HFF-Myc (cell line): ENCODE results near the gene VWA7.

Experiments used
- DNase-seq: peaks from one replicate; pipeline ENCODE4 v3.0.0-alpha.2; 2011; ENCODE audit warnings: low read depth; ENCODE audit errors: extremely low read depth
- H3K4me3 ChIP-seq: replicated peaks from 2 replicates; pipeline ENCODE4 v1.5.1; 2011; ENCODE audit warnings: low read depth, mild to moderate bottlenecking, control low read depth, low read length
- TF ChIP-seq, protein P1 (sequence below): IDR thresholded peaks from 2 replicates; pipeline ENCODE4 v1.5.1; 2012; ENCODE audit warnings: mild to moderate bottlenecking, low read depth, low read length, control low read depth; ENCODE audit errors: missing control alignments

Gene VWA7

DNA sequence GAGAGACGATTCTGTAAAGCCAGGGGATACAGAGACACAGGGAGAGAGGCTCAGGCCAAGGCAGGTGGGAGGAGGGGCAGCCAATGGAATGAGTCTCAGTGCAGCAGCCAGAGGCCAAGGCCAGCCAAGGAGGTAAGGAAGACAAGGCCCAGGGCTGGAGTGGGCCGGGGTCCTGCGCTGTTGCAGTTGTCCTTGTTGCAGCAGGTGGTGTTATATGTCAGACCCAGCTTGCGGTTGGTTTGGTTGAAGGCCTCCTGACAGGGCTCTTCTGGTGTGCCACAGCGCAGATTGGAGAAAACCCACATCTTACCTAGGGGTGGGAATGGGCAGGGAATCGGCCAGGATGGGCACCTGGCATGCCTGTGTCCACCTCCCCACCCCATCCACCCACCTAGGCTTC, 58.1 kb downstream of the VWA7 start:
- TF ChIP-seq, protein P1, sequence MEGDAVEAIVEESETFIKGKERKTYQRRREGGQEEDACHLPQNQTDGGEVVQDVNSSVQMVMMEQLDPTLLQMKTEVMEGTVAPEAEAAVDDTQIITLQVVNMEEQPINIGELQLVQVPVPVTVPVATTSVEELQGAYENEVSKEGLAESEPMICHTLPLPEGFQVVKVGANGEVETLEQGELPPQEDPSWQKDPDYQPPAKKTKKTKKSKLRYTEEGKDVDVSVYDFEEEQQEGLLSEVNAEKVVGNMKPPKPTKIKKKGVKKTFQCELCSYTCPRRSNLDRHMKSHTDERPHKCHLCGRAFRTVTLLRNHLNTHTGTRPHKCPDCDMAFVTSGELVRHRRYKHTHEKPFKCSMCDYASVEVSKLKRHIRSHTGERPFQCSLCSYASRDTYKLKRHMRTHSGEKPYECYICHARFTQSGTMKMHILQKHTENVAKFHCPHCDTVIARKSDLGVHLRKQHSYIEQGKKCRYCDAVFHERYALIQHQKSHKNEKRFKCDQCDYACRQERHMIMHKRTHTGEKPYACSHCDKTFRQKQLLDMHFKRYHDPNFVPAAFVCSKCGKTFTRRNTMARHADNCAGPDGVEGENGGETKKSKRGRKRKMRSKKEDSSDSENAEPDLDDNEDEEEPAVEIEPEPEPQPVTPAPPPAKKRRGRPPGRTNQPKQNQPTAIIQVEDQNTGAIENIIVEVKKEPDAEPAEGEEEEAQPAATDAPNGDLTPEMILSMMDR = no peak
- no peak overlapping the region for H3K4me3 ChIP-seq
- DNase-seq = no peak

DNA sequence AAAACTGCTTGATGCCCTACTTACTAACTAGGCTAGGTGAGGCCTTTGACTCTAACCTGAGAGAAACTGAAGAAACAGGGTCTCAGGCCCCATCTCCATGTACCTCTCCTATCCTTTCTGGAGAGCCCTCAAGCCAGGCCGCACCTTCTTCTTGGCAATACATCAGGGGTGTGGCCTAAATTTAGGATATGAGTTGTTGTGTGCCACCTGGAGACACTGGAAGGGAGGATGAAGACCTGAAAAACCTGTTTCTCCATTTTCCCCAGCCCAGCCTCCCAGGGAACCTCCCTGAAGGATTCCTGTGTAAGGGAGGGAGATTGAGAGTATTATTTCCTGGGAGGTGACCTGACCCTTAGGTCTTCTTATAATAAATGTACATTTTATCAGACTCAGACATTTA, 58.9 kb downstream of the VWA7 start:
- H3K4me3 ChIP-seq = no peak overlapping the region
- TF ChIP-seq, protein P1 = no peak
- DNase-seq = no peak

DNA sequence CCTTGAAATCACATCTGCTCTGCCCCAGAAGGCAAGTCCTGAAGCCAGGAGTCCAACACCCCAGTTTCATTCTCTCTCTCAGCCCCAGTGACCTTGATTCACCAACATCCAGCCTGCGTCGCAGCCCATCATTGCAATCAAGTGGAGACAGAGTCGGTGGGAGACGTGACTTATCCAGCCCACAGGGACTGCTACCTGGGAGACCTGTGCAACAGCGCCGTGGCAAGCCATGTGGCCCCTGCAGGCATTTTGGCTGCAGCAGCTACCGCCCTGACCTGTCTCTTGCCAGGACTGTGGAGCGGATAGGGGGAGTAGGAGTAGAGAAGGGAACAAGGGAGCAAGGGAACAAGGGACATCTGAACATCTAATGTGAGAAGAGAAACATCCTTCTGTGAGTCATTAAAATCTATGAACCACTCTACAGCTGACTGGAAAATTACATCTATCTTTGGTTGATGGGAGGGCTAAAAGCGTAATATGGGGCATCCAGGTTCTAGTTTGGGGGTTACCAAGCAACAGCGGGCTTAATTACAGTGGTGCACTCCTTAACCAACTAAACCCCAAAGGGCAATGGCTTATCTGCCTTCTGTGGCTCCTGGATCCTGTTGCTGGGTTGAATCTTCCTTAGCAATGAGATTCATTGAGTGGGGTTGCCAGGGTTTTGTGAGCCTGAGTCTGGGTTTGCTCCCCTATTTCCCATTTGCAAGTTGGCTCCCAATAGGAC, 59.5 kb downstream of the VWA7 start:
- TF ChIP-seq, protein P1 = no peak
- DNase-seq = no peak
- no peak overlapping the region for H3K4me3 ChIP-seq
